H1 (cell line): Measurements from ENCODE around the gene PPP1R15B. TPM values are rescaled to one million over a fixed set of nuclear protein-coding genes. Genes with fewer than 3 reads are reported as not detected.

ENCODE experiments used
- BCL11A ChIP-seq, 2 experiments: IDR thresholded peaks; one replicate each; pipeline ENCODE4 v1.6.1; 2011; ENCODE audit warnings: low read depth in 2 of 2, low read length in 2 of 2, mild to moderate bottlenecking in 2 of 2
- CBX5 ChIP-seq: fragments of 300-800, 300-1000 bp; sonication (generic); IDR thresholded peaks from 2 replicates; pipeline ENCODE4 v1.7.1; 2016; ENCODE audit warnings: antibody characterized with exemption, low read length, low read depth
- NANOG ChIP-seq: IDR thresholded peaks from 2 replicates; pipeline ENCODE4 v1.6.1; 2011; ENCODE audit warnings: low read length, low read depth, mild to moderate bottlenecking, inconsistent platforms; ENCODE audit not compliant: insufficient read depth, poor library complexity, severe bottlenecking
- RFX5 ChIP-seq: IDR thresholded peaks from 2 replicates; pipeline ENCODE4 v1.6.1; 2011; ENCODE audit warnings: low read depth, low read length, improper control_type of control experiment, borderline replicate concordance
- TCF12 ChIP-seq: IDR thresholded peaks from 2 replicates; pipeline ENCODE4 v1.6.1; 2011; ENCODE audit warnings: low read depth, mild to moderate bottlenecking, low read length
- polyA plus RNA-seq, 7 experiments: library from polyadenylated mRNA; depleted of rRNA in 3 of 7; stranded (reverse) in 5 of 7; unstranded in 2 of 7; fragments of >200 nt in 5 of 7; fragments of 200-250 nt in 2 of 7; gene quantifications; 1 replicate in 5 of 7; 2 replicates in 1 of 7; 4 replicates in 1 of 7; pipeline versions ENCODE4 v1.2.1 to v1.2.3, GENCODE V29; 2011 to 2013; ENCODE audit warnings: missing spikeins in 2 of 7, mixed read lengths in 2 of 7
- total RNA-seq: library from RNA; stranded (reverse); fragmentation: NEBNext Ultra II Directional; extraction: Animal tissue kit (Norgen Biotek cat#: 25700); gene quantifications from 2 replicates; pipeline ENCODE4 v1.2.1, GENCODE V29; 2021

PPP1R15B gene
- total and polyA plus RNA-seq, 2 of the 8 experiments (the other 6 are each of a cell fraction or from before 2014, with no cell fraction given), result 14.4 to 72.2 TPM

DNA sequence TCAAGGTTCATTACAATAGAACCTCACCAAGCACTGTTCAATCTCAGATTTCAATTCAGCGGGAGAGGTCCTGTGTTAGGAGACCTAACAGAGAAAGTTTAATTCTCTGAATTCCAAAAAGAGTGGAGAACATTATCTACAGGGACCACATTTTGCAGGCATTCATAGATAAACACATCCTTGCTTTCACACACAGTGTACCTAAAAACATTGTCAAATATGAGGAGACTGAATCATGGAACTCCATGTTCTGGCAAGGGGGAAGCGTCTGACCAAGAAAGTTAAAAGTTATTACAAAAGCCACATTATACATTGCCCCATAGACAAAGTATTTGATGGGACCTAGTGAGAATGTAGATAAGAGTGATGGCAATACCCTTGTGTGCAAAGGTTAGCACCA lies 21.1 kb upstream of the PPP1R15B start (continued):
- TF ChIP-seq BCL11A (IDR thresholded peaks at IDR 0.05; ENCODE audit: low read depth in 2 of 2, low read length in 2 of 2) (no peak), TCF12 (no peak), CBX5 (no peak), RFX5 (no peak), NANOG (no peak)
